HFFc6 (cell line): Measurements from ENCODE around the gene AKT1. TPM values are rescaled to one million over a fixed set of nuclear protein-coding genes. Genes with fewer than 3 reads are reported as not detected.

Source experiments
- DNase-seq: peaks from one replicate; pipeline ENCODE4 v3.0.0-alpha.2; 2018
- H3K27ac Mint-ChIP-seq: 2 replicates; pipeline ENCODE4 v1.8.0; 2020; ENCODE audit warnings: mild to moderate bottlenecking, mixed read lengths
- H3K27me3 Mint-ChIP-seq: 2 replicates; pipeline ENCODE4 v1.8.0; 2021; ENCODE audit warnings: mild to moderate bottlenecking, moderate library complexity, mixed read lengths; ENCODE audit not compliant: insufficient read depth
- H3K36me3 Mint-ChIP-seq: 2 replicates; pipeline ENCODE4 v1.8.0; 2021; ENCODE audit warnings: low read depth, mixed read lengths
- H3K4me1 Mint-ChIP-seq: 2 replicates; pipeline ENCODE4 v1.8.0; 2020; ENCODE audit warnings: low read depth, mixed read lengths
- H3K4me3 Mint-ChIP-seq: 2 replicates; pipeline ENCODE4 v1.8.0; 2020; ENCODE audit warnings: mild to moderate bottlenecking, moderate library complexity, mixed read lengths
- H3K9me3 Mint-ChIP-seq: 2 replicates; pipeline ENCODE4 v1.8.0; 2020; ENCODE audit warnings: mild to moderate bottlenecking, mixed read lengths
- CTCF ChIP-seq: fragments of 200-600 bp; sonication (generic); IDR thresholded peaks from 2 replicates; pipeline ENCODE4 v1.5.0; 2021; ENCODE audit warnings: antibody characterized with exemption, mild to moderate bottlenecking
- total RNA-seq, 6 experiments: library from RNA; stranded (reverse); fragmentation: NEBNext Ultra II Directional; extraction: Animal tissue kit (Norgen Biotek cat#: 25700); gene quantifications; 2 replicates in 1 of 6; 3 replicates in 5 of 6; pipeline ENCODE4 v1.2.3, GENCODE V29; 2021

The AKT1 gene
- total RNA-seq, 6 experiments from 2014 or later, result 164 to 191 (median 173) TPM

- no peak for DNase-seq
- no peak for TF ChIP-seq CTCF
- peaks cover 12% of the 10 kb centered on the region for H3K4me1 Mint-ChIP-seq
- H3K4me3 Mint-ChIP-seq, result no peak overlapping the region
- H3K36me3 Mint-ChIP-seq, result no peaks in the 10 kb centered on the region
- peaks cover 5% of the 10 kb centered on the region; the same call in 1 of the 2 replicates for H3K27me3 Mint-ChIP-seq
- H3K27ac Mint-ChIP-seq, result no peak overlapping the region
- H3K9me3 Mint-ChIP-seq, result no peaks in the 10 kb centered on the region
Measured at GRCh38 chr14:104802394-104803184, 7.0 kb upstream of the AKT1 start.

DNA sequence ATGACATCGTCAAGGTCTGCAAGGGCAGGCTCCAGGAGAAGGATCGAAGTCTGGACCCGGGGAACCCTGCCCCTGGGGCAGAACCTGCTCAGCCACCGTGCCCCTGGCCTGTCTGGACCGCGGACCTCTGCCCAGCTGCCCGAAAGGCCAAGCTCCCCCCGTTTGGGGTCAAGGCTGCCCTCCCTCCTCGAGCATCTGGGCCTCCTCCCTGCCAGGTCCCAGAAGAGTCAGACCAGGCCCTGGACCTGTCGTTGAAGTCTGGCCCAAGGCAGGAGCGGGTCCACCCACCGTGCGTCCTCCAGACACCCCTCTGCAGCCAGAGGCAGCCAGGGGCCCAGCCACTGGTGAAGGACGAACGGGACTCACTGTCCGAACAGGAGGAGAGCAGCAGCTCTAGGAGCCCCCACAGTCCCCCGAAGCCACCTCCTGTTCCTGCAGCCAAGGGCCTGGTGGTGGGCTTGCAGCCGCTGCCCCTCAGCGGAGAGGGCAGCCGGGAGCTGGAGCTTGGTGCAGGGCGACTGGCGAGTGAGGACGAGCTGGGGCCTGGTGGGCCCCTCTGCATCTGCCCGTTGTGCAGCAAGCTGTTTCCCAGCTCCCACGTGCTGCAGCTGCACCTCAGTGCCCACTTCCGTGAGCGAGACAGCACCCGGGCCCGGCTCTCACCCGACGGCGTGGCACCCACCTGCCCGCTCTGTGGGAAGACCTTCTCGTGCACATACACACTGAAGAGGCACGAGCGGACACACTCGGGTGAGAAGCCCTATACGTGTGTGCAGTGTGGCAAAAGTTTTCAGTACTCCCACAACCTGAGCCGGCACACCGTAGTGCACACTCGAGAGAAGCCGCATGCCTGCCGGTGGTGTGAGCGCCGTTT lies 6.2 kb upstream of the AKT1 start:
- H3K4me1 Mint-ChIP-seq, result peaks cover 12% of the 10 kb centered on the region
- H3K27me3 Mint-ChIP-seq, result peaks cover 5% of the 10 kb centered on the region; the same call in 1 of the 2 replicates
- no peak overlapping the region for H3K27ac Mint-ChIP-seq
- DNase-seq, result no peak
- H3K36me3 Mint-ChIP-seq, result no peaks in the 10 kb centered on the region
- H3K9me3 Mint-ChIP-seq, result no peaks in the 10 kb centered on the region
- peak overlapping the region; percentile 79 for H3K4me3 Mint-ChIP-seq
- TF ChIP-seq CTCF, result no peak

GRCh38 chr14:104800771-104801519 lies 5.4 kb upstream of the AKT1 start, which contains the start of gene ZBTB42:
TSS of gene ZBTB42 (plus strand) at chr14:104801101. CDS start at chr14:104801198, 97 bp downstream.
- Mint-ChIP-seq H3K27ac (no peak within 1 kb of the TSS), H3K4me1 (peaks cover 12% of the 10 kb centered on the region), H3K36me3 (no peaks in the 10 kb centered on the region), H3K9me3 (no peaks in the 10 kb centered on the region), H3K4me3 (peak within 1 kb of the TSS; percentile 79), H3K27me3 (peaks cover 5% of the 10 kb centered on the region; the same call in 1 of the 2 replicates)
- TF ChIP-seq CTCF, result no peak
- DNase-seq, result peak; percentile 8

- H3K9me3 Mint-ChIP-seq, result no peaks in the 10 kb centered on the region
- TF ChIP-seq CTCF, result peak; percentile 44
Measured at GRCh38 chr14:104800015-104800770, 4.6 kb upstream of the AKT1 start.

More at GRCh38 chr14:104800015-104800770, 4.6 kb upstream of the AKT1 start:
- Mint-ChIP-seq H3K4me1 (peaks cover 7% of the 10 kb centered on the region), H3K27me3 (peaks cover 5% of the 10 kb centered on the region; the same call in 1 of the 2 replicates), H3K27ac (peak overlapping the region; percentile 53; the same call in 1 of the 2 replicates), H3K36me3 (no peaks in the 10 kb centered on the region), H3K4me3 (peak overlapping the region; percentile 66)
- DNase-seq, result no peak
